ENCODE measurements around the gene CYP26A1.

GRCh38 chr10:93103953-93104352, 30.3 kb downstream of the CYP26A1 start:
- TF ChIP-seq ZNF274 (IDR thresholded peaks at IDR 0.05; ENCODE audit: low read depth, low read length): no peak
- TF ChIP-seq SUZ12 (IDR thresholded peaks at IDR 0.05; ENCODE audit: extremely low read depth, insufficient read depth, insufficient read length): no peak
- TF ChIP-seq YY1 (IDR thresholded peaks at IDR 0.05; ENCODE audit: insufficient read depth, insufficient read length): no peak
